Thyroid gland (tissue), 4 donors: ENCODE measurements around the gene SLC25A22.

Source experiments
- POLR2A ChIP-seq, 2 donors: fragments of 450-650 bp; IDR thresholded peaks; one replicate each; pipeline ENCODE4 v1.6.1; 2017; ENCODE audit warnings: antibody characterized with exemption in 2 of 2, mild to moderate bottlenecking in 2 of 2, moderate library complexity in 1 of 2
- TF ChIP-seq, protein P1 (sequence below), 6 experiments: fragments of 200-600 bp in 3 of 6; fragments of 450-650 bp in 3 of 6; sonication (generic) in 3 of 6; IDR thresholded peaks; one replicate each; pipeline ENCODE4 v1.5.1; 2016 to 2019; ENCODE audit warnings: antibody characterized with exemption in 6 of 6, mild to moderate bottlenecking in 2 of 6, inconsistent platforms in 1 of 6, moderate library complexity in 1 of 6

DNA sequence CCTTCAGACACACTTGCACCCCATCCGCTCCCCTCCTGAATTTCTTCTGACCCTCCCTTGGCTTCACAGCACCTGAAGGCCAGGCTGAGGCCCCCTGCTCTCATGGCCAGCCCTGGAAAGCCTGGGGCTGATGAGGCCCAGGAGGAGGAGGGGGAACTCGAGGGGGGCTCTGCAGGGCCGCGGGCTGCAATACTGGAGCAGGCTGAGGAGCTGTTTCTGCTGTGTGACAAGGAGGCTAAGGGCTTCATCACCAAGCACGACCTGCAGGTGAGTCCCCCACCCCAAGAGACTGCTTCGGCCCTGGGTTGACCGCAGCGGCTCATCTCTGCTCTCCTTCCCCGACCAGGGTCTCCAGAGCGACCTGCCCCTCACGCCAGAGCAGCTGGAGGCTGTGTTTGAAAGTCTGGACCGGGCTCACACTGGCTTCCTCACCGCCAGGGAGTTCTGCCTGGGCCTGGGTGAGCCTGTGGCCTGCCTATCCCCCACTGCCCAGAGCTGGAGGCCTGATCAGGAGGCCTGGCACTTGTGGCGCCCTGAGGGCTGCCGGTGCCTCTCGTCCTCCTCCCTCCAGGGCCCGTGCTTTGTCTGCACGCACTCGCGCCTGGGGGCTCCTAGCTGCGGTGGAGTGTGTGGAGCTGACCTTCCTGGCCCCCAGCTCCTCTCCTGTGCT lies 30.6 kb upstream of the SLC25A22 start:
- TF ChIP-seq, protein P1, sequence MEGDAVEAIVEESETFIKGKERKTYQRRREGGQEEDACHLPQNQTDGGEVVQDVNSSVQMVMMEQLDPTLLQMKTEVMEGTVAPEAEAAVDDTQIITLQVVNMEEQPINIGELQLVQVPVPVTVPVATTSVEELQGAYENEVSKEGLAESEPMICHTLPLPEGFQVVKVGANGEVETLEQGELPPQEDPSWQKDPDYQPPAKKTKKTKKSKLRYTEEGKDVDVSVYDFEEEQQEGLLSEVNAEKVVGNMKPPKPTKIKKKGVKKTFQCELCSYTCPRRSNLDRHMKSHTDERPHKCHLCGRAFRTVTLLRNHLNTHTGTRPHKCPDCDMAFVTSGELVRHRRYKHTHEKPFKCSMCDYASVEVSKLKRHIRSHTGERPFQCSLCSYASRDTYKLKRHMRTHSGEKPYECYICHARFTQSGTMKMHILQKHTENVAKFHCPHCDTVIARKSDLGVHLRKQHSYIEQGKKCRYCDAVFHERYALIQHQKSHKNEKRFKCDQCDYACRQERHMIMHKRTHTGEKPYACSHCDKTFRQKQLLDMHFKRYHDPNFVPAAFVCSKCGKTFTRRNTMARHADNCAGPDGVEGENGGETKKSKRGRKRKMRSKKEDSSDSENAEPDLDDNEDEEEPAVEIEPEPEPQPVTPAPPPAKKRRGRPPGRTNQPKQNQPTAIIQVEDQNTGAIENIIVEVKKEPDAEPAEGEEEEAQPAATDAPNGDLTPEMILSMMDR (IDR thresholded peaks at IDR 0.05), result no peak
- TF ChIP-seq POLR2A (IDR thresholded peaks at IDR 0.05), result no peak
